GM10248 (cell line): ENCODE results near the gene CEACAM18.

Experiments
- CTCF ChIA-PET: fragments of 300-600 bp; sonication (Branson Sonifier 250); formaldehyde crosslinking; extraction: SDS; loops from one replicate; lab custom pipeline; 2021; ENCODE audit warnings: antibody characterized with exemption; lab: Yijun Ruan, JAX
- POLR2A ChIA-PET: fragments of 350-650 bp; sonication (Branson Sonifier 250); formaldehyde crosslinking; extraction: SDS; loops from one replicate; lab custom pipeline; 2020; ENCODE audit warnings: antibody characterized with exemption; lab: Yijun Ruan, JAX
- DNase-seq: peaks from one replicate; pipeline ENCODE4 v3.0.0; 2012; ENCODE audit errors: extremely low spot score
- TF ChIP-seq, protein P1 (sequence below): IDR thresholded peaks from 2 replicates; pipeline ENCODE4 v1.5.1; 2012; ENCODE audit warnings: mild to moderate bottlenecking, low read depth; ENCODE audit errors: extremely low read depth, missing control alignments, control extremely low read depth

CEACAM18 gene

DNA sequence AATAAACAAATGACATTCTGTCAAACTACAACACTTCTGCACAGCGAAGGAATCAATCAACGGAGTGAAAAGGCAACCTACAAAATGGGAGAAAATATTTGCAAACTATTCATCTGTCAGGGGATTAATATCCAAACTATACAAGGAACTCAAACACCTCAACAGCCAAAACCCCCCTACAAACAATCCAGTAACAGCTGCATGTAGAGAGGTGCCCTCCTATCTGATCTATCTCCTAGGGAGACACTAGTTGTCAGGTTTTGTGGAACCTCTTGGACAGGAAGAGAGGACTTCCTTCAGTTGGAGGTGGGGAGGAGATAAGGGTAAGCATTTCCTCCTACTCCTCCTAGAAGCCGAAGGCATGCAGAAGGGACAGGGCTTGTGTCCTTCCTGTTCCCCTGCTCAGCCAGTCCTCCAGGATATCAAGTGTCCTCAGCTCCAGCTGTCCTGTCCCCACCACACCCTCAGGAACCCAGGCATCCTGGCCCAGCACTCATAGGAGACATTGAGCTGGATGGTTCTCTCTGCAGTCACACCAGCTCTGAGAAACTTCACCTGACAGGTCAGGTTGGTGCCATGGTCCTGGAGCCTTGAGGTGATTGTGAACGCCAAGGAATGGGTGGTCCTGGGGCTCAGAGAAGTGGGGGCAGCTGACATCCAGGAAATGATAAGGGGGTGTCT is 10.3 kb upstream of the CEACAM18 start:
- TF ChIP-seq, protein P1, sequence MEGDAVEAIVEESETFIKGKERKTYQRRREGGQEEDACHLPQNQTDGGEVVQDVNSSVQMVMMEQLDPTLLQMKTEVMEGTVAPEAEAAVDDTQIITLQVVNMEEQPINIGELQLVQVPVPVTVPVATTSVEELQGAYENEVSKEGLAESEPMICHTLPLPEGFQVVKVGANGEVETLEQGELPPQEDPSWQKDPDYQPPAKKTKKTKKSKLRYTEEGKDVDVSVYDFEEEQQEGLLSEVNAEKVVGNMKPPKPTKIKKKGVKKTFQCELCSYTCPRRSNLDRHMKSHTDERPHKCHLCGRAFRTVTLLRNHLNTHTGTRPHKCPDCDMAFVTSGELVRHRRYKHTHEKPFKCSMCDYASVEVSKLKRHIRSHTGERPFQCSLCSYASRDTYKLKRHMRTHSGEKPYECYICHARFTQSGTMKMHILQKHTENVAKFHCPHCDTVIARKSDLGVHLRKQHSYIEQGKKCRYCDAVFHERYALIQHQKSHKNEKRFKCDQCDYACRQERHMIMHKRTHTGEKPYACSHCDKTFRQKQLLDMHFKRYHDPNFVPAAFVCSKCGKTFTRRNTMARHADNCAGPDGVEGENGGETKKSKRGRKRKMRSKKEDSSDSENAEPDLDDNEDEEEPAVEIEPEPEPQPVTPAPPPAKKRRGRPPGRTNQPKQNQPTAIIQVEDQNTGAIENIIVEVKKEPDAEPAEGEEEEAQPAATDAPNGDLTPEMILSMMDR = no peak
- CTCF ChIA-PET = interaction anchor here (1.0 to 3.1 kb wide), 6 partner anchors 7 to 194 kb away, joined by 3 to 11 read pairs (median 7); partner anchors contain the start of gene SIGLEC10
- no peak for DNase-seq
- POLR2A ChIA-PET = no interaction called here

DNA sequence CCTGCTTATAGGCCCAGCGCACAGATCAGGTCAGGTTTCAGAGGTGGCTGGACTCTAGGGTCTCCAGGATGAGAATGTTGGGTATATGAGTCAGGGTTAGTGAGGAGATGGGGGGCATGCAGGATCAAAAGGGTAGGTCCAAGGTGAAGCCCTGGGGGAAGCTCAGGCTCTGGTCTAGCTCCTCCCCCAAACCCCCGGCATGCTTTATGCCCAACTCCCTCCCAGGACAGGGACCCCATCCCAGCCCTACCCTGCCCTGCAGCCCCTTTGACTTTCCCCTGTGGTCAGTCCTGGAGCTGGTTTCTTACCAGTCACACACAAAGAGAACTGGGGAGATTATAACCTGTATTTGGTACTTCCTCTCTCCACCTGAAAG is 9.8 kb upstream of the CEACAM18 start:
- DNase-seq = no peak
- CTCF ChIA-PET = interaction anchor here (1.0 to 3.1 kb wide), 5 partner anchors 30 to 191 kb away, joined by 3 to 11 read pairs (median 4); partner anchors contain the start of gene SIGLEC10
- TF ChIP-seq, protein P1 = no peak
- POLR2A ChIA-PET = no interaction called here

DNA sequence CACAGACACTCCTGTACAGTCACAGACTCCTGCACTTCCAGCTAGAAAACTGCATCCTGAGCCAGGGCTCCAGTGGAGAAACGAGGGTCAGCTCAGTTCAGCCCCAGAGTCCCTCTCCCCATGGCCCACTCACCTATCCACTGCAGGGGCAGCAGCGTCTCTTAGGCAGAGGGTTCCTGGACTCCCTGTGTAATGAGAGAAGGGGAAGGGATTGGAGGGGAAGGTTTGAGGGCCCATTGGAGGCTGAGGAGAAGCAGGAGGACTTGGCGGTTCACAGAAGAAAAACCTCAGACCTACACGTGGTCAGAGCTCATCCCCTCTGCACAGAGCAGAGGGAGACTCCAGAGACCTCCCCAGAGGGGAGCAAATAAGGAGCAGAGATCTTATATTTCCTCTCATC is 9.2 kb upstream of the CEACAM18 start:
- ChIA-PET POLR2A (no interaction called here), CTCF (interaction anchor here (1.0 to 3.1 kb wide), 8 partner anchors 30 to 191 kb away, joined by 3 to 11 read pairs (median 4); partner anchors contain the start of gene SIGLEC10)
- DNase-seq = no peak
- TF ChIP-seq, protein P1 = no peak

DNA sequence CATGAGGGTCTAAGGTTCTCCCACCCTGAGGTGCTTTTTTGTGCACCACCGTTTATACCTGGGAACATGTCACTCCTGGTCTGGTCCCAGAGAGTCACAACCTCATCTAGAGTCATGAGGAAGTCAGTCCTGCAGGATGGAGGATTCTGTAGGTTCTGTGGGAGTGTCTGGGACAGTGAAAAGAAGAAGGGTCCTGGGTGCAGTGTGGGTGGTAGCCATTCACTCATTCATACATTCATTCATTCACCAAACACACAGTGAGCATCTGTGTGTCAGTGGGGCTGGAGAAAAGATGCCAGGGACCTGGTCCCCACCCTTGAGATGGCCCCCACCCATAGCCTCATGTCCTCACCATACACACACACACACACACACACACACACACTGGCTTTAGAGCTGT is 8.7 kb upstream of the CEACAM18 start:
- TF ChIP-seq, protein P1 = no peak
- ChIA-PET CTCF (interaction anchor here (1.0 to 3.1 kb wide), 6 partner anchors 31 to 188 kb away, joined by 3 to 11 read pairs (median 4); no protein-coding TSS in a partner anchor), POLR2A (no interaction called here)
- no peak for DNase-seq

DNA sequence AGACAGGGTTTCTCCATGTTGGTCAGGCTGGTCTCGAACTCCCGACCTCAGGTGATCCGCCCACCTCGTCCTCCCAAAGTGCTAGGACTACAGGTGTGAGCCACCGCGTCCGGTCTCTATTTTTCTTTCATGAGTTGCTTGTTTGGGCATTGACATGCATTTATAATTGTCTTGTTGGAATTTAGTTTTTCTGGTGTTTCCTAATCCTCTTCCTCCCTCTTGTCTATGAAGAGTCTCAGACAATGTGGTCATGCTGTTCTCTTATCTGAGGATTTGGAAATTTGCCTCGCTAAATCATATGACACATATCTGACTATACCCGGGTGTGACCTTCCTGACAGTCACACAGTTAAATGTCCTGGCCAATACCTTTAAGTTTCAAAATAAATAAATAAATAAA is 7.4 kb upstream of the CEACAM18 start:
- no peak for DNase-seq
- ChIA-PET CTCF (interaction anchor here (0.9 to 11.7 kb wide), 8 partner anchors 10 to 190 kb away, joined by 3 to 250 read pairs (median 4); no protein-coding TSS in a partner anchor), POLR2A (no interaction called here)
- TF ChIP-seq, protein P1 = no peak

DNA sequence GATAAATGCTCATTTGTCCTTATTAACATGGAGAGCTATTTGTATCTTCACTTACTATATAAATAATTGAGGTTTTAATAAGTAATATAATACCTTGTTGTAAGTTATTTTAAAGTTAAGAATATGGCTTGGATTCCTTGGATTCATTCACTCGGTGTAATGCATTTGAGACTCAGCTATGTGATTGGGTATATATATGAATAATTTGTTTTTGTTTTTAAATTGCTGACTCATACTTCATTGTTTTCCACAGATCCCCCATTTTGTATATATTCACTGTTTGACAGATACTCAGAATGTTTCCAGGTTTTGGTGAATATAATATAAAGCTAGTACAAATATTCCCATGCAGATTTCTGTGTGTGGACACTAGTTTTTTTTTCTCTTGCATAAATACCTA is 6.8 kb upstream of the CEACAM18 start:
- POLR2A ChIA-PET = no interaction called here
- TF ChIP-seq, protein P1 = no peak

More for the DNA sequence above, 6.8 kb upstream of the CEACAM18 start:
- CTCF ChIA-PET = interaction anchor here (0.7 to 11.7 kb wide), 10 partner anchors 11 to 549 kb away, joined by 3 to 250 read pairs (median 4); no protein-coding TSS in a partner anchor
- DNase-seq = no peak
